ENCODE data around the gene SBF1.

The SBF1 gene

DNA sequence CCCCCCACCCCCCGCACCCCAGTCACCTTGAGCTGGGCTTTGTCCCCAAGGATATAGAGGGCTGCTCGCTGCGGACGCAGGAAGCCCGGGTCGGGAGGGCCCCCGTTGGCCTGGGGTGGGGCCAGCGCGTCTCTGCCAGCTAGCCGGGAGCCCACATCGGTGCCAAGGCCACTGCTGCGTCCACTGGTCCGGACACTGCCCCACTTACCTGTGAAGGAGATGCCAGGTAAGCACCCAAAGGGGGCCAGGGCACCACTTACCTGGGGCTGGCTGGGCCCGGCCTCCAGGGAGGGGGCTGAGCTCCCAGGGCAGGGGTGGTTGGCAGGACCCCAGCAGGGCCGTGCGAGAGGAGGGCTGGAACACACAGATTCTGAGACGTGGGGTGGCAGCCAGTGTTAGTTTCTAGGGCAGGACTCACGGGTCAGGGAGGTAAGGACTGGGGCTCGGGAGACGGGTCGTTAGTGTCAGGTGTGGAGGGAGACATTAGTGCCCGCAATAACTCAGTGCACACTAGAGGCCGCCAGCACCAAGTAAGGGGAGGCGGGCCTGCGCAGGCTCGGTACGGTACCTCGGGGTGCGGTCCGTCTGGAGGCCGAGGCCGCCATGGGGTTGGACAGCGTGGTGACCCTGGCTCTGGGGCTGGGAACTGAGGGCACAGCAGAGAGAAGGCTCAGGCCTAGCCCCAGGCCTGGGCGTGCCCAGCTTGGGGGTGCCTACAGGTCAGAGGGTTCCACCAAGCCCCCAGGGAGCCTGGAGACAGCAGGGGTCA is 18.2 kb downstream of the SBF1 start:
- Histone ChIP-seq H2AFZ (ENCODE audit: low read depth, low read length) (no peak overlapping the region), H3K4me3 (ENCODE audit: low read length) (no peak overlapping the region), H3K27me3 (ENCODE audit: low read depth, low read length) (no peaks in the 10 kb centered on the region), H3K79me2 (ENCODE audit: low read length) (no peaks in the 10 kb centered on the region), H3K4me1 (ENCODE audit: low read length) (no peaks in the 10 kb centered on the region; the same call in 1 of the 2 replicates), H3K36me3 (replicated peaks; ENCODE audit: low read depth, low read length) (peaks cover 2% of the 10 kb centered on the region), H3K9ac (ENCODE audit: low read length) (no peak overlapping the region), H3K9me3 (ENCODE audit: insufficient read depth, low read length) (no peaks in the 10 kb centered on the region), H3K4me2 (ENCODE audit: low read length) (no peak overlapping the region), H3K27ac (ENCODE audit: low read length) (no peak overlapping the region), H4K20me1 (ENCODE audit: insufficient read depth, low read length) (no peaks in the 10 kb centered on the region)
- no peak for TF ChIP-seq EZH2phosphoT487 (IDR thresholded peaks at IDR 0.05; ENCODE audit: low read depth)
- TF ChIP-seq, protein P1, sequence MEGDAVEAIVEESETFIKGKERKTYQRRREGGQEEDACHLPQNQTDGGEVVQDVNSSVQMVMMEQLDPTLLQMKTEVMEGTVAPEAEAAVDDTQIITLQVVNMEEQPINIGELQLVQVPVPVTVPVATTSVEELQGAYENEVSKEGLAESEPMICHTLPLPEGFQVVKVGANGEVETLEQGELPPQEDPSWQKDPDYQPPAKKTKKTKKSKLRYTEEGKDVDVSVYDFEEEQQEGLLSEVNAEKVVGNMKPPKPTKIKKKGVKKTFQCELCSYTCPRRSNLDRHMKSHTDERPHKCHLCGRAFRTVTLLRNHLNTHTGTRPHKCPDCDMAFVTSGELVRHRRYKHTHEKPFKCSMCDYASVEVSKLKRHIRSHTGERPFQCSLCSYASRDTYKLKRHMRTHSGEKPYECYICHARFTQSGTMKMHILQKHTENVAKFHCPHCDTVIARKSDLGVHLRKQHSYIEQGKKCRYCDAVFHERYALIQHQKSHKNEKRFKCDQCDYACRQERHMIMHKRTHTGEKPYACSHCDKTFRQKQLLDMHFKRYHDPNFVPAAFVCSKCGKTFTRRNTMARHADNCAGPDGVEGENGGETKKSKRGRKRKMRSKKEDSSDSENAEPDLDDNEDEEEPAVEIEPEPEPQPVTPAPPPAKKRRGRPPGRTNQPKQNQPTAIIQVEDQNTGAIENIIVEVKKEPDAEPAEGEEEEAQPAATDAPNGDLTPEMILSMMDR (IDR thresholded peaks at IDR 0.05; ENCODE audit: low read depth, low read length) = peak; percentile 29

DNA sequence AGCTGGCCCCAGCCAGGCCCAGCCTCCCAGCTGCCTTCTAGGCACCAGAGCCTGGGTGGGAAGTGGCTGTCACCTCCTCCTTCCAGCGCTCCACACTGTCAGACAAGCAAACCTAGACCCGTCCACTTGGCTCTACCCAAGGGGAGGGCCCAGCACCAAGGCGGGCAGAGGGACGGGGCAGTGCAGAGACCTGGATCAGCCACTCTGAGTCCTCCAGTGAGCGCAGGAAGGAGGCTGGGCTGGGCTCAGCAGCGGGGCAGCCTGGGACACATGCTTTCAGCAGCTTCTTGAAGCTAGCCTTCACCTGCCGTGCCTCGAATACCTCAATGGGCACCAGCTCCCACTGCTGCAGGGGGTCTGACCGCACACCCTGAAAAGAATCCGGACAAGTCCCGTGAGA is 18.8 kb downstream of the SBF1 start:
- no peak overlapping the region for H3K9ac ChIP-seq (ENCODE audit: low read length)
- no peaks in the 10 kb centered on the region; the same call in 1 of the 2 replicates for H3K4me1 ChIP-seq (ENCODE audit: low read length)
- H2AFZ ChIP-seq (ENCODE audit: low read depth, low read length) = no peak overlapping the region
- H3K27me3 ChIP-seq (ENCODE audit: low read depth, low read length) = no peaks in the 10 kb centered on the region
- no peak overlapping the region for H3K27ac ChIP-seq (ENCODE audit: low read length)
- peaks cover 2% of the 10 kb centered on the region for H3K36me3 ChIP-seq (replicated peaks; ENCODE audit: low read depth, low read length)
- no peak overlapping the region for H3K4me3 ChIP-seq (ENCODE audit: low read length)
- H3K79me2 ChIP-seq (ENCODE audit: low read length) = no peaks in the 10 kb centered on the region
- no peak overlapping the region for H3K4me2 ChIP-seq (ENCODE audit: low read length)
- no peaks in the 10 kb centered on the region for H4K20me1 ChIP-seq (ENCODE audit: insufficient read depth, low read length)
- no peaks in the 10 kb centered on the region for H3K9me3 ChIP-seq (ENCODE audit: insufficient read depth, low read length)
- TF ChIP-seq, protein P1 (IDR thresholded peaks at IDR 0.05; ENCODE audit: low read depth, low read length) = no peak
- TF ChIP-seq EZH2phosphoT487 (IDR thresholded peaks at IDR 0.05; ENCODE audit: low read depth) = no peak

DNA sequence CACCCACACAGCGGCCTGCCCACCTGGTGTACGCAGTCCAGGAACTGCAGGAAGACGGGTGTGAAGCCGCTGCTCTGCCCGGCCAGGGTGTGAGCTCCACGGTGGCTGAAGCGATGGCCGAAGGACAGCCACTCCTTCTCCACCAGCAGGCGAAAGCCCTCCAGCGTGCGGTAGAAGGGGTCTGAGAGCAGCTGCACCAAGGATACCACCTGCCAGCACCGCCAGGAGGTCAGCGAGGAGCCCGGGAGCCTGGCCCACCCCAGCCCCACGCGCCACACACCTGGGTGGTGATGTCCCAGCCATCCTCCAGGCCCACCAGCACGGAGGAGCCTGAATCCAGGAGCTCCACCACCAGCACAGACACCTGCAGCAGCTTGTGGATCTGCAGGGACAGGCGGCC is 19.6 kb downstream of the SBF1 start:
- Histone ChIP-seq H3K36me3 (replicated peaks; ENCODE audit: low read depth, low read length) (peaks cover 5% of the 10 kb centered on the region), H3K9ac (ENCODE audit: low read length) (no peak overlapping the region), H3K9me3 (ENCODE audit: insufficient read depth, low read length) (no peaks in the 10 kb centered on the region), H3K79me2 (ENCODE audit: low read length) (no peaks in the 10 kb centered on the region), H2AFZ (ENCODE audit: low read depth, low read length) (no peak overlapping the region), H3K27ac (ENCODE audit: low read length) (no peak overlapping the region), H4K20me1 (ENCODE audit: insufficient read depth, low read length) (no peaks in the 10 kb centered on the region), H3K4me1 (ENCODE audit: low read length) (no peaks in the 10 kb centered on the region; the same call in 1 of the 2 replicates), H3K27me3 (ENCODE audit: low read depth, low read length) (no peaks in the 10 kb centered on the region), H3K4me3 (ENCODE audit: low read length) (no peak overlapping the region), H3K4me2 (ENCODE audit: low read length) (no peak overlapping the region)
- TF ChIP-seq EZH2phosphoT487 (IDR thresholded peaks at IDR 0.05; ENCODE audit: low read depth) = no peak
- TF ChIP-seq, protein P1 (IDR thresholded peaks at IDR 0.05; ENCODE audit: low read depth, low read length) = no peak

DNA sequence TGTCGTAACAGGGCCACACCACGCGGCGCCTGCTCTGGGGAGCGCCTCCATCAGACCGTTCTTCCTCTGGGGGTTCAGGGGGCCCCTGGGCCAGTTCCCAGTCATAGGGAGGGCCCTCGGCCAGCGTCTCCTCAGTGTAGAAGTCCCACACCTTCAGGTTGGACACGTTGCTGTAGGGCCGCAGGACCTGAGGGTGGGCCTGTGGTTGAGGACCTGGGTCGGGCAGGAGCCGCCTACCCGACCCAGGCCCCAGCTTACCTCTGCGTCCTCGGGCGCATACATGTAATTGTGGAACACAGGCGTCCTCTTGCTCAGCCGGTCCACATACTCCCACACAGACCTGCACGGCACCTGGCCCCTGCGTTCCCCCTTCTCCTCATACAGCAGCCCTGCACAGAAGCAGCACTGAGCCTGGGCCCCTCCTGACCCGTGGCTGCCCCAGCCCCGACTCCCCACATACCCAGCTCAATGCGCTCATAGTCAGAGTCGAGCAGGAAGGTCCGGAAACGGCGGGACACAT is 20.2 kb downstream of the SBF1 start:
- Histone ChIP-seq H2AFZ (ENCODE audit: low read depth, low read length) (no peak overlapping the region), H3K36me3 (replicated peaks; ENCODE audit: low read depth, low read length) (peaks cover 5% of the 10 kb centered on the region), H3K4me1 (ENCODE audit: low read length) (no peaks in the 10 kb centered on the region; the same call in 1 of the 2 replicates), H3K4me2 (ENCODE audit: low read length) (no peak overlapping the region), H3K4me3 (ENCODE audit: low read length) (no peak overlapping the region), H3K27ac (ENCODE audit: low read length) (no peak overlapping the region), H3K27me3 (ENCODE audit: low read depth, low read length) (no peaks in the 10 kb centered on the region), H3K9me3 (ENCODE audit: insufficient read depth, low read length) (no peaks in the 10 kb centered on the region), H3K79me2 (ENCODE audit: low read length) (no peaks in the 10 kb centered on the region), H4K20me1 (ENCODE audit: insufficient read depth, low read length) (no peaks in the 10 kb centered on the region), H3K9ac (ENCODE audit: low read length) (no peak overlapping the region)
- TF ChIP-seq EZH2phosphoT487 (IDR thresholded peaks at IDR 0.05; ENCODE audit: low read depth) = no peak
- TF ChIP-seq, protein P1 (IDR thresholded peaks at IDR 0.05; ENCODE audit: low read depth, low read length) = no peak
